Tibial nerve (tissue), 4 donors: ENCODE measurements around the gene MYB. TPM values are rescaled to one million over a fixed set of nuclear protein-coding genes. Genes with fewer than 3 reads are reported as not detected.

ENCODE experiments used
- DNase-seq, 2 donors: peaks; one replicate each; pipeline ENCODE4 v3.0.0-alpha.2; 2019; ENCODE audit warnings: low spot score in 2 of 2
- H3K27ac ChIP-seq, 4 donors: fragments of 200-600 bp; sonication (generic) in 3 of 4; one replicate each; pipeline ENCODE4 v1.5.1; 2017 to 2019; ENCODE audit warnings: mild to moderate bottlenecking in 1 of 4
- H3K27me3 ChIP-seq, 2 donors: fragments of 200-600 bp; sonication (generic) in 1 of 2; one replicate each; pipeline versions ENCODE4 v1.5.1 to v1.6.0; 2017 to 2019
- H3K36me3 ChIP-seq, 3 donors: fragments of 200-600 bp; sonication (generic); one replicate each; pipeline ENCODE4 v1.5.1; 2018 to 2019
- H3K4me1 ChIP-seq, 4 donors: fragments of 200-600 bp; sonication (generic) in 3 of 4; one replicate each; pipeline ENCODE4 v1.5.1; 2017 to 2019
- H3K4me3 ChIP-seq, 4 donors: fragments of 200-600 bp; sonication (generic) in 3 of 4; one replicate each; pipeline ENCODE4 v1.5.1; 2017 to 2019; ENCODE audit warnings: mild to moderate bottlenecking in 1 of 4, moderate library complexity in 1 of 4
- H3K9me3 ChIP-seq, 4 donors: fragments of 200-600 bp; sonication (generic) in 3 of 4; one replicate each; pipeline ENCODE4 v1.5.1; 2017 to 2019
- CTCF ChIP-seq, 5 experiments: fragments of 200-600 bp in 3 of 5; fragments of 450-650 bp in 2 of 5; sonication (generic) in 3 of 5; IDR thresholded peaks; one replicate each; pipeline ENCODE4 v1.5.1; 2016 to 2019; ENCODE audit warnings: antibody characterized with exemption in 5 of 5, mild to moderate bottlenecking in 3 of 5, moderate library complexity in 2 of 5
- EP300 ChIP-seq, 2 donors: sonication (generic); formaldehyde crosslinking; IDR thresholded peaks; one replicate each; pipeline ENCODE4 v1.6.1; 2017; ENCODE audit warnings: antibody characterized with exemption in 2 of 2, mild to moderate bottlenecking in 1 of 2
- POLR2A ChIP-seq, 2 donors: fragments of 450-650 bp; IDR thresholded peaks; one replicate each; pipeline ENCODE4 v1.6.1; 2017; ENCODE audit warnings: antibody characterized with exemption in 2 of 2, mild to moderate bottlenecking in 2 of 2, moderate library complexity in 2 of 2
- WGBS, 2 donors: methylation state at CpG; one replicate each; pipeline ENCODE4 v1.1.5; 2018; 5-methylcytosine and 5-hydroxymethylcytosine counted together
- total RNA-seq, 4 donors: library from RNA; depleted of rRNA; stranded (reverse); fragments of >200 nt; gene quantifications; one replicate each; pipeline ENCODE4 v1.1.0, GENCODE V29; 2016

Gene MYB
- total RNA-seq, 4 donors from 2014 or later, result 0.63 to 1.2 (median 0.83) TPM

- no peak overlapping the region for H3K27ac ChIP-seq
- no peak overlapping the region for H3K4me3 ChIP-seq
- H3K36me3 ChIP-seq, result no peaks in the 10 kb centered on the region
- DNase-seq, result no peak
- H3K27me3 ChIP-seq, result peaks cover 0 to 40% of the 10 kb centered on the region in 2 donors
- TF ChIP-seq CTCF (IDR thresholded peaks at IDR 0.05), result no peak
- no peak for TF ChIP-seq POLR2A (IDR thresholded peaks at IDR 0.05)
- no peaks in the 10 kb centered on the region for H3K9me3 ChIP-seq
- WGBS, 2 donors, result 80 to 94% methylated on average over 1 of the region's 1 CpG
- no peaks in the 10 kb centered on the region for H3K4me1 ChIP-seq
These were observed 8.2 kb downstream of the MYB start for GRCh38 chr6:135189344-135189743.

- Histone ChIP-seq H3K4me1 (no peaks in the 10 kb centered on the region), H3K27me3 (peaks cover 0 to 19% of the 10 kb centered on the region in 2 donors), H3K36me3 (no peaks in the 10 kb centered on the region), H3K4me3 (no peak overlapping the region), H3K9me3 (no peaks in the 10 kb centered on the region), H3K27ac (no peak overlapping the region)
- 83 to 87% methylated on average over 10 of the region's 10 CpGs for WGBS, 2 donors
- no peak for TF ChIP-seq EP300 (IDR thresholded peaks at IDR 0.05)
- no peak for TF ChIP-seq POLR2A (IDR thresholded peaks at IDR 0.05)
- TF ChIP-seq CTCF (IDR thresholded peaks at IDR 0.05), result no peak
- no peak for DNase-seq
These were observed 10.6 kb downstream of the MYB start for GRCh38 chr6:135191508-135192255.

GRCh38 chr6:135192256-135193174 lies 11.4 kb downstream of the MYB start:
- no peaks in the 10 kb centered on the region for H3K4me1 ChIP-seq
- H3K4me3 ChIP-seq, result no peak overlapping the region
- H3K27me3 ChIP-seq, result peaks cover 0 to 11% of the 10 kb centered on the region in 2 donors
- 89 to 91% methylated on average over 13 of the region's 13 CpGs for WGBS, 2 donors
- DNase-seq, result no peak
- H3K36me3 ChIP-seq, result no peaks in the 10 kb centered on the region
- H3K27ac ChIP-seq, result no peak overlapping the region
- no peaks in the 10 kb centered on the region for H3K9me3 ChIP-seq
- TF ChIP-seq POLR2A (IDR thresholded peaks at IDR 0.05), result no peak
- TF ChIP-seq CTCF (IDR thresholded peaks at IDR 0.05), result no peak
- no peak for TF ChIP-seq EP300 (IDR thresholded peaks at IDR 0.05)

GRCh38 chr6:135193221-135193620 lies 12.1 kb downstream of the MYB start:
- H3K4me1 ChIP-seq, result no peaks in the 10 kb centered on the region
- H3K36me3 ChIP-seq, result no peaks in the 10 kb centered on the region
- 82 to 89% methylated on average over 1 of the region's 1 CpG for WGBS, 2 donors
- DNase-seq, result no peak
- no peaks in the 10 kb centered on the region for H3K9me3 ChIP-seq
- TF ChIP-seq POLR2A (IDR thresholded peaks at IDR 0.05) (no peak), CTCF (IDR thresholded peaks at IDR 0.05) (no peak), EP300 (IDR thresholded peaks at IDR 0.05) (no peak)
- no peak overlapping the region for H3K4me3 ChIP-seq
- no peak overlapping the region for H3K27ac ChIP-seq
- H3K27me3 ChIP-seq, result peaks cover 0 to 5% of the 10 kb centered on the region in 2 donors

GRCh38 chr6:135195041-135195440 lies 13.9 kb downstream of the MYB start:
- no peaks in the 10 kb centered on the region for H3K9me3 ChIP-seq
- no peak for DNase-seq
- WGBS, 2 donors, result 74 to 75% methylated on average over 2 of the region's 2 CpGs
- H3K27ac ChIP-seq, result no peak overlapping the region
- no peaks in the 10 kb centered on the region for H3K27me3 ChIP-seq
- no peak overlapping the region for H3K4me3 ChIP-seq
- H3K4me1 ChIP-seq, result no peaks in the 10 kb centered on the region
- TF ChIP-seq EP300 (IDR thresholded peaks at IDR 0.05) (no peak), POLR2A (IDR thresholded peaks at IDR 0.05) (no peak), CTCF (IDR thresholded peaks at IDR 0.05) (no peak)
- H3K36me3 ChIP-seq, result no peaks in the 10 kb centered on the region
